ENCODE measurements around the gene NCK1.

NCK1 gene

DNA sequence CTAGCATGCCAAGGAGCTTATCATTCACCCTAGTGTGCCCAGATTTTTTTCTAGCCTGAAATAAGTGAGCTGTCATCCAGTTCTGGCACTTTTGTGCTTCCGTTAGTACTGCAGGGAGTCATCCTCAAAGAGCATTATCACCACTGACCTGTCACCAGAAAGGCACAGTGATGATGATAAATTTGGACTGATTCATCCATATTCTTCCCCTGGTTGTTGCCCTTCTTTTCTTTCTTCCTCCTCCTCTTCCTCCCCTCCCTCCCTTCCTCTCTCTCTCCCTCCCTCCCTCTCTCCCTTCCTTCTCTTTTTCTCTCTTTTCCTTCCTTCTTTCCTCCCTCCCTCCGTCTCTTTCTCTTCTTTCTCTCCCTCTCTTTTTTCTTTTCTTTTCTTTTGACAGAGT, 21.8 kb upstream of the NCK1 start:
- Histone ChIP-seq H3K4me3 (replicated peaks; ENCODE audit: insufficient read depth, low read length) (no peak overlapping the region), H3K27me3 (ENCODE audit: insufficient read depth, poor library complexity, severe bottlenecking) (no peaks in the 10 kb centered on the region), H3K27ac (replicated peaks) (no peak overlapping the region)
- TF ChIP-seq POLR2AphosphoS5 (IDR thresholded peaks at IDR 0.05; ENCODE audit: low read depth) (no peak), SPI1 (IDR thresholded peaks at IDR 0.05; ENCODE audit: borderline replicate concordance, low read depth) (no peak), GABPA (IDR thresholded peaks at IDR 0.05; ENCODE audit: low read depth) (no peak)
- TF ChIP-seq, protein P1, sequence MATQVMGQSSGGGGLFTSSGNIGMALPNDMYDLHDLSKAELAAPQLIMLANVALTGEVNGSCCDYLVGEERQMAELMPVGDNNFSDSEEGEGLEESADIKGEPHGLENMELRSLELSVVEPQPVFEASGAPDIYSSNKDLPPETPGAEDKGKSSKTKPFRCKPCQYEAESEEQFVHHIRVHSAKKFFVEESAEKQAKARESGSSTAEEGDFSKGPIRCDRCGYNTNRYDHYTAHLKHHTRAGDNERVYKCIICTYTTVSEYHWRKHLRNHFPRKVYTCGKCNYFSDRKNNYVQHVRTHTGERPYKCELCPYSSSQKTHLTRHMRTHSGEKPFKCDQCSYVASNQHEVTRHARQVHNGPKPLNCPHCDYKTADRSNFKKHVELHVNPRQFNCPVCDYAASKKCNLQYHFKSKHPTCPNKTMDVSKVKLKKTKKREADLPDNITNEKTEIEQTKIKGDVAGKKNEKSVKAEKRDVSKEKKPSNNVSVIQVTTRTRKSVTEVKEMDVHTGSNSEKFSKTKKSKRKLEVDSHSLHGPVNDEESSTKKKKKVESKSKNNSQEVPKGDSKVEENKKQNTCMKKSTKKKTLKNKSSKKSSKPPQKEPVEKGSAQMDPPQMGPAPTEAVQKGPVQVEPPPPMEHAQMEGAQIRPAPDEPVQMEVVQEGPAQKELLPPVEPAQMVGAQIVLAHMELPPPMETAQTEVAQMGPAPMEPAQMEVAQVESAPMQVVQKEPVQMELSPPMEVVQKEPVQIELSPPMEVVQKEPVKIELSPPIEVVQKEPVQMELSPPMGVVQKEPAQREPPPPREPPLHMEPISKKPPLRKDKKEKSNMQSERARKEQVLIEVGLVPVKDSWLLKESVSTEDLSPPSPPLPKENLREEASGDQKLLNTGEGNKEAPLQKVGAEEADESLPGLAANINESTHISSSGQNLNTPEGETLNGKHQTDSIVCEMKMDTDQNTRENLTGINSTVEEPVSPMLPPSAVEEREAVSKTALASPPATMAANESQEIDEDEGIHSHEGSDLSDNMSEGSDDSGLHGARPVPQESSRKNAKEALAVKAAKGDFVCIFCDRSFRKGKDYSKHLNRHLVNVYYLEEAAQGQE (IDR thresholded peaks at IDR 0.05; ENCODE audit: insufficient replicate concordance, low read depth), result no peak
- TF ChIP-seq, protein P2, sequence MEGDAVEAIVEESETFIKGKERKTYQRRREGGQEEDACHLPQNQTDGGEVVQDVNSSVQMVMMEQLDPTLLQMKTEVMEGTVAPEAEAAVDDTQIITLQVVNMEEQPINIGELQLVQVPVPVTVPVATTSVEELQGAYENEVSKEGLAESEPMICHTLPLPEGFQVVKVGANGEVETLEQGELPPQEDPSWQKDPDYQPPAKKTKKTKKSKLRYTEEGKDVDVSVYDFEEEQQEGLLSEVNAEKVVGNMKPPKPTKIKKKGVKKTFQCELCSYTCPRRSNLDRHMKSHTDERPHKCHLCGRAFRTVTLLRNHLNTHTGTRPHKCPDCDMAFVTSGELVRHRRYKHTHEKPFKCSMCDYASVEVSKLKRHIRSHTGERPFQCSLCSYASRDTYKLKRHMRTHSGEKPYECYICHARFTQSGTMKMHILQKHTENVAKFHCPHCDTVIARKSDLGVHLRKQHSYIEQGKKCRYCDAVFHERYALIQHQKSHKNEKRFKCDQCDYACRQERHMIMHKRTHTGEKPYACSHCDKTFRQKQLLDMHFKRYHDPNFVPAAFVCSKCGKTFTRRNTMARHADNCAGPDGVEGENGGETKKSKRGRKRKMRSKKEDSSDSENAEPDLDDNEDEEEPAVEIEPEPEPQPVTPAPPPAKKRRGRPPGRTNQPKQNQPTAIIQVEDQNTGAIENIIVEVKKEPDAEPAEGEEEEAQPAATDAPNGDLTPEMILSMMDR (IDR thresholded peaks at IDR 0.05; ENCODE audit: insufficient read depth, low read length), result no peak
- no peak for DNase-seq (ENCODE audit: low read depth in 1 of 2, low spot score in 1 of 2)

DNA sequence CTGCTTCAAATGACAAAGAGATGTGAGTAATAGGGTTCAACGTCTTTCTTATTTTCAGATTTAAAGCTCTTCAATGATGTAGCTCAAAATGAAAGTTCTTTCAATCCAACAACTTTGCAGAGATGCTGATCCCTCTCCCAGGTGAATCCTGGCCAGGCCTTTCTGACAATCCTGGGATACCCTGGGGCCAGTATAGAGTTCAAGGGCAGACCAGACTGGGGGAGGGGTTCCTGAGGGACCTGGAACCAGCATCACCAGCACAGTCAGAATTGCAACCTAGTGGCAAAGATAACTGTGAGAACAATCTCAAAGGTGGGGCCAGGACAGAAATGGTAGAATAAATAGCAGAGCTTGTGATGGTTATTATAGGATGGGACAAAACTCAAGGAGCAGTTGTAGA, 19.7 kb upstream of the NCK1 start:
- H3K27me3 ChIP-seq (ENCODE audit: insufficient read depth, poor library complexity, severe bottlenecking), result no peaks in the 10 kb centered on the region
- no peak overlapping the region for H3K4me3 ChIP-seq (replicated peaks; ENCODE audit: insufficient read depth, low read length)
- DNase-seq (ENCODE audit: low read depth in 1 of 2, low spot score in 1 of 2), result no peak
- TF ChIP-seq SPI1 (IDR thresholded peaks at IDR 0.05; ENCODE audit: borderline replicate concordance, low read depth) (no peak), GABPA (IDR thresholded peaks at IDR 0.05; ENCODE audit: low read depth) (no peak)
- TF ChIP-seq, protein P2 (IDR thresholded peaks at IDR 0.05; ENCODE audit: insufficient read depth, low read length), result no peak
- TF ChIP-seq, protein P1 (IDR thresholded peaks at IDR 0.05; ENCODE audit: insufficient replicate concordance, low read depth), result no peak
- no peak overlapping the region for H3K27ac ChIP-seq (replicated peaks)

DNA sequence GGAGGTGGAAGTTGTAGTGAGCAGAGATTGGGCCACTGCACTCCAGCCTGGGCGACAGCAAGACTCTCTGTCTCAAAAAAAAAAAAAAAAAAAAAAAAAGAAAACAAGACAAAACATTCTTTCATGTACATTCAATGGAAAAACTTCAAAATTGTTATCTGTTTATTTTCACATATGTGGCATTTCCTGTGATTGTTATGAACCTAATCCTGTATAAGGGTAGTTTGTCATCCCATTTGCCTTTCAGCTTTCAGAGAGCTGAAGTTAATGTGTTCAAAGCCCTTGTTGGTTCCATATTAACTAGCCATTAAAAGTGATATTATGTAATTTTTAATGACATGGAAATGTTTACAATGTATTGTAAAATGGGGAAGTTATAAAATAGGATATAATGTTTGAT, 17.3 kb upstream of the NCK1 start:
- no peak for DNase-seq (ENCODE audit: low read depth in 1 of 2, low spot score in 1 of 2)
- TF ChIP-seq POLR2AphosphoS5 (IDR thresholded peaks at IDR 0.05; ENCODE audit: low read depth), result no peak
- TF ChIP-seq, protein P2 (IDR thresholded peaks at IDR 0.05; ENCODE audit: insufficient read depth, low read length), result no peak
- no peak for TF ChIP-seq SPI1 (IDR thresholded peaks at IDR 0.05; ENCODE audit: borderline replicate concordance, low read depth)
- no peak for TF ChIP-seq GABPA (IDR thresholded peaks at IDR 0.05; ENCODE audit: low read depth)
- TF ChIP-seq, protein P1 (IDR thresholded peaks at IDR 0.05; ENCODE audit: insufficient replicate concordance, low read depth), result no peak
- H3K27ac ChIP-seq (replicated peaks), result no peak overlapping the region
- H3K27me3 ChIP-seq (ENCODE audit: insufficient read depth, poor library complexity, severe bottlenecking), result no peaks in the 10 kb centered on the region
- no peak overlapping the region for H3K4me3 ChIP-seq (replicated peaks; ENCODE audit: insufficient read depth, low read length)
